Measurements from ENCODE around the gene ARSH. TPM values are rescaled to one million over a fixed set of nuclear protein-coding genes. Genes with fewer than 3 reads are reported as not detected.

ARSH gene
- polyA plus RNA-seq, 2 donors, result 0.04 to 0.18 TPM

DNA sequence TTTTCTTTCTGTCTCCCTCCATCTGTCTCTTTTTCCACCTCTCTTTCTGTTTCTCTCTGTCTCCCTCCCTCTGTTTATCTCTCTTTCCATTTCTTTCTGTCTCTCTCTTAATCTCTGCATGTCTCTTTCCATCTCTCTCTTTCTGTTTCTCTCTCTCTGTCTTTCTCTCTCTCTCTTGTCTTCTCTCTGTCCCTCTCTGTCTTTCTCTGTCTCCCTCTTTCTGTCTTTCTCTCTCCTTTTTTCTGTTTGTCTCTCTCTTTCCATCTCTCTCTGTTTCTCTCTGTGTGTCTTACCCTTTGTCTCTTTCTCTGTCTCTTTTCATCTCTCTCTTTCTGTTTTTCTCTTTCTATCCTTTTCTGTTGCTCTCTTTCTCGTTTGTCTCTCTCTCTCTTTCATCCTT, 69.6 kb downstream of the ARSH start:
- no peak overlapping the region for H3K4me3 ChIP-seq (ENCODE audit: low read depth in 1 of 2, low read length in 2 of 2)
- WGBS, 2 donors, result 8 to 18% methylated on average over 1 of the region's 1 CpG
- H3K27me3 ChIP-seq (ENCODE audit: control insufficient read depth in 1 of 2, insufficient read depth in 2 of 2, low read length in 2 of 2), result no peaks in the 10 kb centered on the region
- no peaks in the 10 kb centered on the region for H3K36me3 ChIP-seq (ENCODE audit: control insufficient read depth in 2 of 2, insufficient read depth in 2 of 2, low read length in 1 of 2)
- no peak overlapping the region for H3K27ac ChIP-seq (ENCODE audit: low read depth in 2 of 2, low read length in 1 of 2)
- H3K9me3 ChIP-seq (ENCODE audit: control insufficient read depth in 2 of 2, insufficient read depth in 1 of 2, low read depth in 1 of 2, low read length in 1 of 2), result no peaks in the 10 kb centered on the region
- no peaks in the 10 kb centered on the region for H3K4me1 ChIP-seq (ENCODE audit: control insufficient read depth in 2 of 2, insufficient read depth in 2 of 2, low read length in 1 of 2)

DNA sequence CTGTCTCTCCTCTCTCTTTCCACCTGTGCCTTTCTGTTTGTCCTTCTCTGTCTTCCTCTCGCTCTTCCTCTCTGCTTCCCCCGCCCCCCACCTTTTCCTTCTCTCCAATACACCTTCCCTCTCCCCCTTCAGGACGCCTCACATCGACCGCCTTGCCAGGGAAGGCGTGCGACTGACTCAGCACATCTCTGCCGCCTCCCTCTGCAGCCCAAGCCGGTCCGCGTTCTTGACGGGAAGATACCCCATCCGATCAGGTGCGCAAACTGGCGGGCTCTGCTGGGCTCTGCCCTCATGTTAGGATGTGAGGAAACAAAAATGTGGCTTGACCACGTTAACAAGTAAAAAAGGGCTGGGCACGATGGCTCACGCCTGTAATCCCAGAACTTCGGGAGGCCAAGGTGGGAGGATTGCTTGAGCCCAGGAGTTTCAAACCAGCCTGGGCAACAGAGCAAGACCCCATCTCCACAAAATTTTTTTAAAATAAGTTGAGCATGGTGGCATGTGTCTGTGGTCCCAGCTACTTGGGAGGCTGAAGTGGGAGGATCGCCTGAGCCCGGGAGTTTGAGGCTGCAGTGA, 70.2 kb downstream of the ARSH start:
- no peaks in the 10 kb centered on the region for H3K4me1 ChIP-seq (ENCODE audit: control insufficient read depth in 2 of 2, insufficient read depth in 2 of 2, low read length in 1 of 2)
- no peak overlapping the region for H3K27ac ChIP-seq (ENCODE audit: low read depth in 2 of 2, low read length in 1 of 2)
- no peaks in the 10 kb centered on the region for H3K9me3 ChIP-seq (ENCODE audit: control insufficient read depth in 2 of 2, insufficient read depth in 1 of 2, low read depth in 1 of 2, low read length in 1 of 2)
- no peaks in the 10 kb centered on the region for H3K36me3 ChIP-seq (ENCODE audit: control insufficient read depth in 2 of 2, insufficient read depth in 2 of 2, low read length in 1 of 2)
- H3K4me3 ChIP-seq (ENCODE audit: low read depth in 1 of 2, low read length in 2 of 2), result no peak overlapping the region
- no peaks in the 10 kb centered on the region for H3K27me3 ChIP-seq (ENCODE audit: control insufficient read depth in 1 of 2, insufficient read depth in 2 of 2, low read length in 2 of 2)
- 49 to 53% methylated on average over 21 of the region's 21 CpGs for WGBS, 2 donors

Other genes starting within 250 kb of the ARSH start
- under 1 TPM; 0.16 to 0.42 TPM for gene GYG2, start 177.6 kb upstream of the ARSH start, polyA plus RNA-seq
- 10 to 100 TPM; 10.5 to 10.9 TPM for gene ARSD, start 77.2 kb upstream of the ARSH start, polyA plus RNA-seq
- 1 to 10 TPM; 1.9 to 3.4 TPM for gene ARSF, start 34.9 kb downstream of the ARSH start, polyA plus RNA-seq